NCI-H128 (cell line): ENCODE results near the gene PPP2R2B.

Experiments used
- DNase-seq: peaks from one replicate; lab custom pipeline; 2025; ENCODE audit not compliant: unreplicated experiment; lab: John Stamatoyannopoulos, UW

PPP2R2B gene

DNA sequence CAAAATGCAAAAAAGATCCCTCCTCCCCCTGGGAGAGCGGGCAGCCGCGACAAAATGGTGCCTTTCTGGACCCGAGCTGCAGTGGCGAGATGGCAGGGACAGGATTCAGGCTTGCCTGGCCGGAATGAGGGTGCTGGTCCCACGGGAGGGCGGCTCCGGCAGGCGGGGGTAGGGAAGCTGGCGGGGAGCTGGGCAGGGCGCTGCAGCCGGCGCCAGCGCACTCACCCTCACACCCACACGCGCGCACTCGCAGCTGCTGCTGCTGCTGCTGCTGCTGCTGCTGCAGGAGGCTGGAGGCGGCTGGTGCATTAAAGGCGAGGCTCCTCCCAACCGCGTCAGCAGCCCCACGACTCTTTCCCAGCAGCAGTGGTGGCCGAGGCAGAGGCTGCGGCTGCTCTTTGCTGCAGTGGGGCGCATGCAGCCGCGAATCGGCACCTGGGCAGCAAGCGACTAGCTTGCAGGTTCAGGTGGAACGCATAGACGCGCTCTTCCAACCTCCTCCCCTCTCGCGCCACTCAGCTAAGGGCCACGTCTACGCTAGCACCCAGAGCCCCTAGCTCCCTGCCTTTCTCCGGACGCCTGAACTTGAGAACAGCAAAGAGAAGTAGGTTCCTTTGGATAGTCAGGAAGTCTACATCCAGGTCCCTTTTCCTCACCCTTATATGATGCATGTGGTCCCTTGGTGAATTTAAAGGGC lies at the start of gene PPP2R2B:
PPP2R2B (minus strand) TSS at position 282 of the 697 bp plus-strand sequence.
- DNase-seq: peak; percentile 36

DNA sequence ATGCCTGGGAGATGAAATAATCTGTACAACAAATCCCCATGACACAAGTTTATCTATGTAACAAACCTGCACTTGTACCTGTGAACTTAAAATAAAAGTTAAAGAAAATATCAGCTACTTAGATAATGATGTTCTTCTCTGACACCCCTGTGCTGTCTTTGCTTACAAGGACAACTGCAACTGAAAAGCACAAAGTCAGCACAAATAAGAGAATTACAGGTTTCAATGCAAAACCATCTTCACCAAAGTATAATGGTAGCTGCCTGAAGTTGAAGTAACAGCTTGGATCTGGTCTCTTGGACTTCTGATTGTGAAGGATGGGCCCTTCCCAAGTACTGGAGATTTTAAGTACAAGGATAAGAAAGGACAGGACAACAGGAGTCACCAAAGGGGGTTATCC lies 45.6 kb upstream of the PPP2R2B start:
- DNase-seq: no peak

DNA sequence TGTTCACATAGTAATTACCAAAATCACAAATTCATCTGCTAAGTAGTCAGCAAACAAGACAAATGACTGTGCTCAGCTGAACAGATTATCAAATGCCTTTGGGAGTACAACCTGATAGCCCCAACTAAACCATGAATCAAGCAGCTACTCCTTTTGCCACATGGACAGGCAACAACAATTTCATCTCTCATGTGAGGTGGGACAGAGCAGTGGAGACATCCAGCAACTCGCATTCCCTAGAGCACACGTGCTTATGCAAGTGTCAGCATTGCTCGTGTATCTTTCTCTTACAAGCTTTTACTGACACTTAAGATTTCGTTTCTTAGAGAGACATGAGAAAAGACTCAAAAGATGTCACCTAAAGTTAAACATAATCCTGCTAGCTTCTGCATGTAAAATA lies 42.7 kb upstream of the PPP2R2B start:
- no peak for DNase-seq

DNA sequence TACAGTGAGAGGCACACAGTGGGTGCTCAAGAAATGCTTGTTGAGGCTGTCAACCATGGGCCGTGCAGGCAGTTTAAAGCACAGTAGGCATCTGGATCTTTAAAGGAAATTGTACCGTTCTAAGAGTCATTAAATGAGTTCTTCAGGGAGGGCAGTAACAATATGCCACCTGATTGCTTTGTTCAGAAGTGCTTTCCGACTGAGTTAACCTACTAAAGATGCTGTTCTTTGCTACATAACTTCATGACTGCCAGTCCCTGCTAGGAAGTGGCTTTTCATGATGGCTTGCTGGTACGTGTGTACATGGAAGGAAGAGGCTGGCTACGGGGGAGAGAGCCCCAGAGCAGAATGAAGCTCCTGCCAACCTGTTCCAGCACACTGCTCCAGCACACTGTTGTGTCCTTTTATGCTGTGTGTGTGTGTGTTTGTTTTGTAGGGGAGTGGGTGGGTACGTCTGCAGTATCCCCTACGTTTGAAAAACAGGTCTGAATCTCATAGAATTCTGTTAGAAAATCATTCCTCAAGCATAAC lies 41.9 kb upstream of the PPP2R2B start:
- no peak for DNase-seq

DNA sequence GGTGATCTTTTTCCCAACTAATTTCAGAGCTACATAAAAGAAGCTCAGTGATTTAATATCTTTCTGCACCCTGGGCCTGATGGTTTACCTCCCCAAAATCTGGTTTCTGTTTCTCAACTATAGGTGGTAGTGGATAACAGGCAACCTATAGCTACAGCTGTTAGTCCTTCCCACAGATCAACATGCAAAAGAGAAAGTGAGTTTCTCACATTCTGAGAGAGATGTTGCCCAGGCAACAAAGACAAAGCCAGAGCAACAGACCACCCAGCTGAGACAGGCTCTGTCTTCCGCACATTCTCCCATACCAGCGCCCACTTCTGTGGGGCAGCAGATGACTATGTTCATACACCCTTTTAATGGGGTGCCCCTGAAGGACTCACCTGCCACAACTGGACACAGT lies 40.7 kb upstream of the PPP2R2B start:
- DNase-seq: no peak

DNA sequence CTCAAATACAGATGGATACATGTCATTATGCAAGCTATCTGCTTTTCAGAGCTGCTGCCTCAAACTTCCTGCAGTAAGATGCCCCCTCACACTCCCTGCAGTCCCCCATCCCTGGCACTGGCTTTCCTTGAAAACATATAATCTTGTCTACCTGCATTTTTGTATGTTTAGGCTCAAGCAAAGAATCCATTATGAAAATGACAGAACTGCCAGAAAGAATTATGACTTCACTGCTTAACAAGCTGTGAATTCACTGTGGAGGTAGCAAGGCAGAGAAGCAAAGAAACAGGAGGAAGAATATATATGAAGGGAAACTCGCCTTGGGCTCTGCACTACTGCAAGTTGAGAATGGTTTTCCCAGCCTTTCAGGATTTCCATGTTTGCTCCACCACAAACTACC lies 39.4 kb upstream of the PPP2R2B start:
- no peak for DNase-seq

DNA sequence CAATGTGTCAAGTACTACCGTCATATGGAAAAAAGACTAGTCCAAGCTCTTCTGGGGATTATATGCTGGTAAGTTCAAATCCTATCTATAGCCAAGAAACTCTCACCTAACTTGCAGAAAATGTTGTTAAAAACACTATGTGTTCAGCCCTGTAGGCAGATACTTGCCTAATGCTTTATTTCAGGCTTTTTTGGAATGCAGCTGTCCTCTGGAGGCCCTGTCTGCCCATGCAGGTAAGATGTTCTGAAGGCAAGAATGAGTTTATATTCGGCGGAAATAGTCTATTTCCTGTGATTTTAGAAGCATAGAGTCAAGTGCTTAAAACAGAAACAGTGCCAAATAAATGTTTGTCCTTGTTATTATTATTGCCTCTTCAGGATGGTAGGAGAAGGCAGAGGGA lies 34.3 kb upstream of the PPP2R2B start:
- no peak for DNase-seq

DNA sequence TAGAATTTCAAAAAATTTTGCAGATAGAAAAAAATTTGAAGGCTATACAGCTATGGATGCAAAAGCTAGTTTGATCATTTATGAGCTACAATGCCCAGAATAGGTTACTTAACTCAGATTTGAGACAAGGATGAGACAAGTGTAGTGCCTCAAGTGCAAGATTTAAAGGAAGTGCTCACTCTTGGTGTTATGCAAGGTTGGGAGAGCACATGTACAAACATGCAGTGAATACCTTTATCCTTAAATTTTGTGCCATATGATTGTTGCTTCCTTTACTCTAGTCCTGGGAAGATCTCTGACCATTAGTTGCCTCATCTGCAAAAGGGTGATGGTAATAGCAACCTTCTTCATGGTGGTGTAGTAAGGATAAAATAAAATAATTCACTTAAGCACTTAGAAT lies 31.7 kb upstream of the PPP2R2B start:
- no peak for DNase-seq

DNA sequence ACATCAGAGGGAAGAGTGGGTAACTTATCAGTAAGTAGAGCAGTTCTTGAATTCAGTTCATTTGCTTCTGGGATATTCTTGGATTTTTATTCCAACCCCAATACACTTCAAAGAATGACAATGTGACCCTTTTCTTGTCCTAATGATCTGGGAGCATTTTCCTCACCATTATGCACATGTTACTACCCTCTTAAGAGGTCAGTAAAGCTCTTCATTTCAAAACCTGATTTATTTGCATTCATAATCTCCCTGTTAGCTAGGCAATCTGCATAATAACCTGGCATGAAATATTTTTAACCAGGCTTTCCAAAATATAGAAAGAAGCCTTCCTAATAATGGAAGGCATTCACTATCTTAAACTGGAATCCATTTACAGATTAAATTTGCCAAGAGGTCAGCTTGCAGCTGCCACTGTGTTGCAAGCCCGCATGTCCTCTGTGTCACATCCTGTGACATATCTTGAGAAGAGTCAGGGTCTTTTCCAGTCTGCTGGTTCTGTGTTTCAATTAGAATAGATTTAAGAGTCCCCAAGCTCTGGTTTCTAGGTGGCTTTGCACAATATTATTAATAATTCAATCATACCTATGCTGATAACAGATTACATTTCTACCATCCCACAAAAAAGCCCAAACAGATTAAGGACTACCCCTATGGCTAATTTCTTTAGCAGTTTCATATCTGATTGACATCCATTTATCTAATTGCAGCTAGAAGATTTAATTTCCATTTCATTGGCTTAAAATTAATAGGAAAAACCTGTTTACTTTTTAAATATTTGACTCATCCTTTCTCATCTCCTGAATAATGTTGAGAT lies 30.9 kb upstream of the PPP2R2B start:
- no peak for DNase-seq

DNA sequence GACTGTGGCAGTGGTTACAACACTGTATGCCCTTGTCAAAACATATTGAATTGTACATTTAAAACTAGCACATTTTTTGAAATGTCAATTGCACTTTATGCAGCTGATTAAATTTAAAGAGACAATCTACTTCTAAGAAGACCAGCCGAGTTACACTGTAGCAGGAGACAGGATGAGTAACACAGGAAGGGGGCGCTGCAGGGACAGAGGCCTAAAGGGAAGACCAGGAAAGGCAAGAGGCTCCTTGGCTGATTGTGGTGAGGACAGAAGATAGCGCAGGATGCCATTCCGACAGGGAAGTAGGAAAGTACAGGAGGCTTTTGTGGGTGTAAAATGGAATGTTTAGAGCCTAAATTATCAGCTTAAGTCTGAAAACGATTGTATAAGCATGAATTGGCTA lies 28.2 kb upstream of the PPP2R2B start:
- DNase-seq: no peak

DNA sequence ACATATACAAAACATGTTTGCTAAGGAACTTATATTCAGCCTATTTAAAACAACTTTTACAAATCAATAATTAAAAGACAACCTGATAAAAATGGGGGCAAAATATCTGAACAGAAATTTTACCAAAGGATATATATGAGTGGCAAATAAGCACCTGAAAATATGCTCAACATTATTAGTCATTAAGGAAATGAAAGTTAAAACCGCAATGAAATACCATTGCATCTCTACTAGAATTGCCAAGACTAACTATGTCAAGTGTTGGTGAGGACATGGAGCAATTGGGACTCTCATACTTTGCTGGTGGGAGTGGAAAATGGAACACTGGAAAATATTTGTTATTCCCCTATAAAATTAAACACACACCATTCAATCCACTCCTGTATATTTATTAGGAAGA lies 26.3 kb upstream of the PPP2R2B start:
- DNase-seq: no peak

DNA sequence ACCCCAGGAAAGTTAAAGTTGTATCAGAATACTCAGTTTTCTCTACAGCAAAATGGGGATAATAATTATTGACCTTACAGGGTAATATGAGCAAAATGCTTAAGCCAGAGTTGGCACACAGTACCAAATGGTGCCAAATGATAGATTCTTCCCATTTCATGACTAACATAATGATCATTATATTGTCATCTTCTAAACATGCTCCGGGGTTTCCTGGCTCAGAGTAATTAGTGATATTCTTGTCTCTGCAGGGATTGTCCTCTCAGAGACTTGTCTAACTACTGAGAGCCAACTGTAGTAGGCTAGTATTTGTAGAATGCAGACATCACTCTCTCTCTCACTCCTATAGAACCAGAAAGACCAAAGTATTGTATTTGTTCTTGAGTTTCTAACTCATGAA lies 25.2 kb upstream of the PPP2R2B start:
- no peak for DNase-seq

DNA sequence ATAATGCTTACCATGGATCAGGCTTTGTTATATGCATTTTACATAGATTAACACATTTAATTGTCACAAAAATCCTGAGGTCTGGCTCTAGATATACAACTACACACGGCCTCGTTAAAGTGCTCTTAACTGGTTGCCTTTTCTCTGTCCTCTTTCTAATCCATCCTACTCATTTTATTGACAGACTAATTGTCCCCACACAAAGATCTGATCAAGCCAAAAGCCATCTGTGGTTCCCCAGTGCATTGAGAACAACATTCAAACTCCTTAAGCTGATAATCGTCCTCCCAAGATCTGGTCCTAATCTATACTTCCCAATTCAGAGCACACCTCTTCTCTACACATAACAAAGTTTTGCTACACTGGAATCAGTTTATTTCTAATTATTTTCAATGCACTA lies 23.9 kb upstream of the PPP2R2B start:
- DNase-seq: no peak

DNA sequence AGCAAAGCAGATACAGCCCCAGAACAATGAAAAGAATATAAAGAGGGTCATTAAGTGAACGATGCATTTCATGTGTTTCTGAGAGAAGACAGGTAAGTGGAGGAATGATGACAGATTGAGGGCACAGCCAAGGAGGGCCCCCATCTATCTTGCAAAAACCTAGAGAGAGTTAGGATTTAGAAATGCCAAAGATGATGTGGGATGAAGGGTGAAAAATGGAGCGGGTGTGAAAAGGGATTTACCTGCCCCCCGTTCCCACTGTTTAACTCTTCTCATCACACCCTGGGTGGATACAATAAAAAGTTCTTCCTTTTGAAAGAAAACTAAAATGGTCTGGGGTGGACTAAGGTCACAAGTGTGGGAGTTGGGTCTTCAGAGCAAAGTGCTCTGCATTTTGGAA lies 18.5 kb upstream of the PPP2R2B start:
- DNase-seq: no peak

DNA sequence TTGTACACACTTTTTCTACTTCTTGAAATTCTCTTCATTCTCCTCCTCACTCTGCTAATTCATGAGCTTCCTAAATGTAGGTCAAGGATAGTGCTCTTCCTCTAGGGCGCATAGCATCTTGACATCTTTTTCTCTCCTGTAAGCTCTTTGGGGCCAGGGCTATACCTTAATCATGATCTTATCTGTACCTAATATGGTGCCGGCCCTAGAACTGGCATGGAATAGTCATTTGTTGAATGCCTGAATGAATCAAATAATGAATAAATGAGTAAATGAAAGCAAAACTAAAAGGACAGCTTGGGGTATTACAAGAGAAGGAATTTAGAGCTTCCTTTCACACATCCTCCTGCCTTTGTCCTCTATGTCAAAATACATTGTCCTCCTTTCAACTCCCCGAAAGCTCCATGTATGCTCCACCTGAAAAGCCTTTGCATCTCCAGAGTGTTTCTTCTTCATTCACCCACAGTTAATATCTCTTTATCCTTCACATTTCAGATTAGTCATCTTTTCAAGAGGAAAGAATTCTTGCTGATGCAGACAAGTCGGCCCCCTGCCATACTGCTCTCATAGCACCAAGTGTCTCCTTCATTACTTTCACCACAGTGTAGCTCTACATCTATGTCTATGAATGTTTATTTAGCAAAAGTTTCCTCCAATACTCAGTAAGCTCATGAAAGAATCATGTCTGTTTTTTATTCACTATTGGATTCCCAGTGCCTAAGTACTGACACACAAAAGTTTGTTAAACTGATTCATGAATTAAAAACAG lies 16.4 kb upstream of the PPP2R2B start:
- no peak for DNase-seq

DNA sequence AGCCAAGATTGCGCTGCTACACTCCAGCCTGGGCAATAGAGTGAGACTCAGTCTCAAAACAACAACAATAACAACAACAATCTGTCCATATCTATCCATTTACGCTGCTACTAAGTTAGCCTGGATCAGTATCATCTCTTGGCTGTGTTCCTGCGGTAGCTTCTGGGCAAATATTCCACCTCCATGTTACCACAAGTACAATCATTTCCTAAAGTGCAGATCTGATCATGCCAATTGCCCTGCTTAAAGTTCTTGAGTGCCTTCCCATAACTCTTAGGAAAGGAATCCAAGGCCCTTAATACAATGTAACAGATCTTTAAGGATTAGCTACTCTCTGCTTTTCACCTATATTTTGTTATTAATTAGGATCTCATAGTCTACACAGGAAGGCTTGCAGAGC lies 15.4 kb upstream of the PPP2R2B start:
- DNase-seq: no peak

DNA sequence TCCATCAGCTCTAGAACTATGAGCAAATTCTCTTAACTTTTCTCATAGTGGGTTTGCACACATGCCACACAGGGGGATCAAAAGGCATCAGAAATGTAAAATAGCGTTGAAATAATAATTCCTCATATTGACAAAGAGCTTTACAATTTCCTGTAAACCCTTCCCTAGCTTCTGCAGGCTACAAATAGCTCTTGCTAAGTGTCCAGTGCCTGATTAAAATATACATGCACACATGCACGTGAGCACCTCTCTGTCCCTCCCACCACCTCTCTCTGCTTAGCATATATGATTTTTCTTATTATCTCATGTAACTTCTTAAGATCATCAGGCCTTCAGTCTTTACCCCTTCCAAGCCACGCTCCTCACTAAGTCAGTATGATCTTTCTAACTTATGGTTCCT lies 13.7 kb upstream of the PPP2R2B start:
- DNase-seq: no peak

DNA sequence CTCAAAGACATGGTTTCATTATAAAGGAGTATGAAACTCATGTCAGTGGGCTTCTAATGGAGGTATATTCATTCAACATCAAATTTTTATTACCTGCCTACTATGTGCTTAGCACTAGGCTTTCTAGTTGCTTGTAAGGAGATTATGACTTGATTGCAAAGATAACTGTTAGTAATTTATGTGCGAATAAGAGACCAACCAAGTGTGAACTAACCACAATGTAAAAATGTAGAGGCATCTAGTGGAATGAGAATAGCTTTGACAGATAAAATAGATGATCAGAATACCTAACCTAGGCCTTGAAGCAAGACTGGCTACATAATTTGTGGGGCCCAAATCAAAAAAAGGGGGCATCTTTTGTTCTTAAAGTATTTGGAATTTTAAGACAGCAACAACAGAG lies 13.0 kb upstream of the PPP2R2B start:
- no peak for DNase-seq

DNA sequence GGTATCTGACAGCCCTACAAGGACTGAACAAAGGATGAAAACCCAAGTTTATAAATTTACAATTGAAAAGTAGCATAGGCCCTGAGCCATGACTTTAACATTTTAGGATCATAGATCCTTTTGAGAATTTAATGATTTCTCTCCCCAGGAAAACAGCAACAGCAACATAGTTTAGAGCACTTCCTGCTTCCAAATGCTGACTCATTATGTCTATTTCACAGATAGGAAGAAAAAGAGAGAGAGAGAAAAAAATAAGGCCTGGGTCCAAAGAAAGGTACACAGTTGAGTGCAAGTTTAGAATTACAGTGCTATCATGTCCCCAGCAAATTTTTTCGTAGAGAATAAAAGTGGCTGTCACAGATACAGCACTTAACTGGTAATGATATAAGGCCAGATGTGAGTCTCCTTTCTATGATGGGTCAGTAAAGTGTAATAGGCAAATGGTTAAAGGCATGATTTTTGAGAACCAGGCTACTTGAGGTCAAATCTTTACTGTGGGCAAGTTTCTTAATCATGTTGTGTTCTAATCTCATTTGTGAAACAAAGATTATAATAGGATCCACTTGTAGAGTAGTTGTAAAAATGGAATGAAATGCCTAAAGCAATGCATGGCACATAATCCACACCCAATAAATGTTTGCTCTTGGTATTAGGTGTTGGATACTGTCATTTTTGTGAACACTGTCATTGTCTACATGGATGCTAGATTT lies 12.3 kb upstream of the PPP2R2B start:
- DNase-seq: no peak

DNA sequence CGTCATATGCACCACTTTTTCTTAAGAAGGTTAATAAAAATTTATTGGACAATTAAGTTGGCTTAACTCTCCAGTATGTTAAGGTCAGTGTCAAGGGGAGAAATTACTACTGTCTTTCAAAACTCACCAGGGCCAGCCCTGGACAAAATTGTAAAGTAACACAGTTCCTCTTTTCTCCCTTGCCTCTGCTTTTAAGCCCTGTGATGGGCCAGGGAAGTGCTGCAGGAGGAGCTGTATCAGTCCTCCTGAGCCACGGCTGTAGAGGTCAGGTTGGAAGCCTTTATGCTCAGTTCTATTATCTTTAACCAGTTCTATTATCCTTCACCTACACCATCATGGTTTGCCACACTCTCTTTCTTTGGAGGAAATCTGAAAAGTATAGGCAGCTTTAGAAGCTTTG lies 11.5 kb upstream of the PPP2R2B start:
- DNase-seq: no peak

DNA sequence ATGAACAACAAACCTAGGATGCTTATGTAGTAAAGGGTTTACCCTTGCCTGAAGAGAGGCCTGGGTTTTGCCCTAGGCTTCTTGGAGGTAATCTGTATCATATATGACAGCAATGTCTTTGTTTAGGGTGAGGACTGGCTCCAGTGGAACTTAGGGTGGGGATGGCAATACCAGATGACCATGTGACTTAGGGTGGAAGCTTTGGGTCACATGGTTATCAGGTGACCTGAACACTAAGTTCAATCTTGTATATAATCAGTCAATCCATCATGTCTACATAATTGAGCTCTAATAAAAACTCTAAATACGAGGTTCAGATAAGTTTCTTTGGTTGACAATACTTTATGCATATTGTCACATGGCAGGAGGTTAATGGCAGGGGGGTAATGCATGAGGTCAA lies 10.6 kb upstream of the PPP2R2B start:
- DNase-seq: no peak
